ENCODE measurements around the gene KRT222.

- TF ChIP-seq POLR2AphosphoS5 (IDR thresholded peaks at IDR 0.05), result no peak
- TF ChIP-seq, protein P1, sequence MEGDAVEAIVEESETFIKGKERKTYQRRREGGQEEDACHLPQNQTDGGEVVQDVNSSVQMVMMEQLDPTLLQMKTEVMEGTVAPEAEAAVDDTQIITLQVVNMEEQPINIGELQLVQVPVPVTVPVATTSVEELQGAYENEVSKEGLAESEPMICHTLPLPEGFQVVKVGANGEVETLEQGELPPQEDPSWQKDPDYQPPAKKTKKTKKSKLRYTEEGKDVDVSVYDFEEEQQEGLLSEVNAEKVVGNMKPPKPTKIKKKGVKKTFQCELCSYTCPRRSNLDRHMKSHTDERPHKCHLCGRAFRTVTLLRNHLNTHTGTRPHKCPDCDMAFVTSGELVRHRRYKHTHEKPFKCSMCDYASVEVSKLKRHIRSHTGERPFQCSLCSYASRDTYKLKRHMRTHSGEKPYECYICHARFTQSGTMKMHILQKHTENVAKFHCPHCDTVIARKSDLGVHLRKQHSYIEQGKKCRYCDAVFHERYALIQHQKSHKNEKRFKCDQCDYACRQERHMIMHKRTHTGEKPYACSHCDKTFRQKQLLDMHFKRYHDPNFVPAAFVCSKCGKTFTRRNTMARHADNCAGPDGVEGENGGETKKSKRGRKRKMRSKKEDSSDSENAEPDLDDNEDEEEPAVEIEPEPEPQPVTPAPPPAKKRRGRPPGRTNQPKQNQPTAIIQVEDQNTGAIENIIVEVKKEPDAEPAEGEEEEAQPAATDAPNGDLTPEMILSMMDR (IDR thresholded peaks at IDR 0.05), result no peak
Measured at GRCh38 chr17:40625311-40625710, 39.7 kb downstream of the KRT222 start.
